Stimulated activated CD4-positive, alpha-beta T cell treated with anti-CD3 and anti-CD28 coated beads, Interleukin-1b, Interleukin-23, amount 100 ng/mL, for 24 hours (primary cell): ENCODE measurements around the gene OTX2.

Experiments used
- DNase-seq, 4 experiments: peaks; one replicate each; pipeline ENCODE4 v3.0.0-alpha.2; 2020; ENCODE audit warnings: low read depth in 4 of 4, low spot score in 1 of 4

Gene OTX2

DNA sequence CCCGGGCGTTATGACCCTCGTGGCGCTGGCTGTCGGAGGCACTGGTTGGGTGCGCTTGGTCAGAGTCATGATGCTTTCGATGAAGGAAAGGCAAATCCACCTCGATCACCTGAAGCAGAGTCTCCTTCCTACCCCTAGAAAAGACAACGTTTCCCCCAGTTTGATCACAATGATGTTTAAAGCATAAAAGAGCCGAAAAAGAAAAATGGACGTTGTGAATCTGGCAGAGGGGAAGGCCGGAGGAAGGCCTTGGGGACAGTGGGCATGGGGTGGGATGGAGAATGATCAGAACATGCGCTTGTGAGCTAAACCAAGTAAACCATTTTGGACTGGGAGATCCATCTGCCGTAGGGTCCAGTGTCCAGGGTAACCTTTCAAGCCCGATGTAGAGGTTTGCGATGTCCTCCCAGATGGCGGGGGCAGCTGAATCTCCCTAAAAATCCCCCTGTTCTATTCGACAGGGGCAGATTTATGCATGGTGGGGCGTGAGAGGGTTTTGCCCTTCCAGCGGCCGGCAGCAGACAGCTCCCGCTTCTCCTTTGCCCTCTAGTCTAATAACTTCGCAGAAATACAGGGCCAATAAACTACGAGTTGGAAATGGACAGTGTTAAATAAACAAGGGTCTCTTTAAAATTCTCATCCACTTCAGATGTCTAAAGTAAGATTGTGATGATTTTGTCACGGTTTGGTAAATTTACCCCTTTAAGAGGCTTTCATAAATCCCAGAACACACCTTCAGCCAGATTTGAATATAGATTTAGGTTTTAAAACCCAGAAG lies 2.3 kb upstream of the OTX2 start:
- no peak for DNase-seq

DNA sequence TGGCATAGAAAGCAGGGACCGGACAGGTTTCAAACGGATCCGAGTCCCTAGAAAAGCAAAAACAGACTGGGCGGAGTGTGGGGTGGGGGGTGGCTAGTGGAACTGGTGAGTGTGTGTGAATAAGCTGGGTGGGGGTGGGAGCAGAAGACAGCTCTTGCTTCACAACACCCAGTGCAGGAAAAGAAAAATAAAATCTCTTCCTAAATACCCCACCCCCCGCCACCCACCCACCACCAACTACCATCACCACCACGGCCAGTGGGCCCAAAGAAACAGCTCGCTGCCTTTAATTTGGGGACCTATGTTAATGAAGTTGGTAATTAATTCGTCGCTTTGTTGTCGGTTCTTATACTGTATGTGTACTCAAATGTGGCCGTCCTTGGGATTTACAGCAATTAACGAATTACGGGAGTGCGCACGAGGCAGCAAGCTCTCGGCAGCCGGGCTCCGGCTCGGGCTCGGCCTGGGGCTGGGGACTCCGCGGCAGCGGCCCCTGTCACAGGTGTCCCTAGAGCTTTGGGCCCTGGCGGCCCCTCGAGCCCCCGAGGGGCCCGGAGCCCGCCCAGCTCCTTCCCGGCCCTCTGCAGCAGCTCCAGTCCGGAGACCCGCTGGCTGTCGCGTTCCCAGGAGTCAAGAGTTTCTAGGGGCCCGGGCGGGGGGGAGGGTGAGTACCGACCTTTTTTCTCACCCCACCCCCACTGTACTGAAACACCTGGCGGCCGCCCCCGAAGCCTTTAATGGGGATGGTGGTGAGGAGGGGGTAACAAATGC lies 1.5 kb upstream of the OTX2 start:
- DNase-seq, result no peak

DNA sequence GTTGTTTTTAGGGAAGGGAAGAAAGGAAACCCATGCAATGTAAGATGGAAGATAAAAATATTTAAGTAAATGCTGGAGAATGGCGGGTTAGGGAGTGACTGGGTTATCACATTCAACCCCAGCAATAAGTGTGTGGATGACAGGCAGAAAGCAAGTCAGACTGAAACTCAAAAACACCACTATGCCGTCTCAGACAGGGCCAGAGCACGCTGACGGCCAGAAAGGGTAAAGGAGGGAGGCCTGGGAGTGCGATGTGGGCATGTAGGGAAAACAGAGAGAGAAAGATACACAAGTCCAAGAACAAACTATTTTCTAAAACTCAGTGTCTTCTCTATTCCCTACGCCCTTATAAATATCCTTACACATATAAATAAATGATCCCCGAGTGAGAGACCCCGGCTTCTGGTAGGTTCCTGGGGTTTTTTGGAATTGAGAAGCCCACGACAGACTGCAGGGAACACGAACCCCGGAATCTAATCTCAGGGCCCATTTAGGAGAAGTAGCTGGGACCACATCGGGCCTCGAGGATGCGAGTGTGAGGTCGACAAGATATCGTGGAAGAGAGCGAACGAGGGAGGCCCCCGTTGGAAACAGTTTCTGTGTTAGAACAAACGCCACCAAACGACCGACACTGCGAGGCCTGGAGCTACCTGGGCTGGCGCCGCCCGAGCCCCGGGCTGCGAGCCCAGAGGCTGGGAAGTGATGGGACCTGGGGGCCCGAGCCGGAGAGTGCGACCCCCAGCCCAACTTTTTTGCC lies 735 bp upstream of the OTX2 start:
- DNase-seq, result no peak

- DNase-seq, result no peak
These were observed 771 bp downstream of the OTX2 start for GRCh38 chr14:56809270-56810146.

- DNase-seq, result no peak
These were observed 1.7 kb downstream of the OTX2 start for GRCh38 chr14:56808383-56809269.

DNA sequence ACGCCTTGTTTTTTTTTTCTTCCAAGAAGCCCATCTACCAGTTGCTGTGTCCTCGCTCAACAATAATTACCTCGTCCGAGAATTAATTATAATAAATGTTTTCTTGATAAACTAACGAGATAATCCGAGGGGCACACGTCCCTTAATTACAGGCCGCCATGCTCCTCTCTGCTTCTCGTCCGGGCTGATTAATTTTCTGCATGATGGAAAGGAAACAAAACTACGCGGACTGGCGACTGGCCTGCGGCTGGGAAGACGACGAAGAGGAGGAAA lies 2.2 kb downstream of the OTX2 start:
- no peak for DNase-seq

- no peak for DNase-seq
These were observed 2.7 kb downstream of the OTX2 start for GRCh38 chr14:56807386-56808109.

DNA sequence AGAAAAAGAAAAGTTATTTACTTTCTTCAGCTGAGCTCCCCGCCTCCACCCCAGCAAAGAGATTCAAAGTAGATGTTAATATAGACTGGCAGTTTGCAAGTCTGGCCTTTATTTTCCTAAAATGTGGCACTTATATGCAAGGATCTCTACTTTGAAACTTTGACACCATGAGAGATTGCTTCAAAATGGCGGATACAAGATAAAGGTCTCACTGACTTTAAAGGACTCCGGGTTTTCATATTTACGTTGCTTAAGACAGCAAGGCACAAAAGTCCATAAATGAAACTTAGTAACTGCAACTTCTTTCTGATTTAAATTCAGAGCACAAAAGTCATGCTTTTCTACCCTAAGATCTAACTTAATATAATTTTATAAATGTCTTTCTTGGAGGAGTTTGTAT lies 3.5 kb downstream of the OTX2 start:
- DNase-seq, result no peak

- DNase-seq, result no peak
These were observed 4.1 kb downstream of the OTX2 start for GRCh38 chr14:56805992-56806727.

DNA sequence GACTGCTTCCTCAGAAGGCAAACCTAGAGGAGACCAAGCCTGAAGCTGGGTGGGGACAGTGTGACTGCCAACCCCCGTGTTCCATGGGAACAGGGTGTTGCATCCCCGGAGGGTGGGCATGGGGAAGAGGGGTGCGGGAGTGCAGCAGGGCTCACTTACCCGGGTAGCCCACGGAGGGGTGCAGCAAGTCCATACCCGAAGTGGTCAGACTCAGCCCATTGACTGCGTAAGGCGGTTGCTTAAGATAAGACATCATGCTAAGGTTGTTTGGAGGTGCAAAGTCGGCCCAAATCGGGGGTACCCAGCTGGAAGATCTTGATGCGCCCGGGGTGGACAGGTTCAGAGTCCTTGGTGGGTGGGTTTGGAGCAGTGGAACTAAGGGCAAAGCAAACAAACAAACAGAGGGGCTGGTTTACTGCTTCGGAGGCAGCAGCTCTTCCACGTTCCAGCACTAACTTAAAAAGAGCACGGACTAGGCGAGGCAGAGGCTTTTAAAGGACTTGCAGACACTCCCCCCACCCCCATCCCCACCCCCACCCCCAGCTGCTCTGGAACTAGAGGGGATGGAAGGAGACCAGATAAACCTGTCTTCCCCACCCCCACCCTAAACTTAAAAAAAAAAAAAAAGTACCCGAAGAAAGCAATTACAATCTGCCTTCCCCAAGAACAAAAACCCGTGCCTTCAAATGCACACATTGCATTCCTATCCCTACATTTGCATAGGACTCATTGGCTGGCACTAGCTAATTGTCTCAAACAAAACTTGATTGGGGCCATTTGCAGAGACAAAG lies 4.9 kb downstream of the OTX2 start:
- DNase-seq, result no peak

DNA sequence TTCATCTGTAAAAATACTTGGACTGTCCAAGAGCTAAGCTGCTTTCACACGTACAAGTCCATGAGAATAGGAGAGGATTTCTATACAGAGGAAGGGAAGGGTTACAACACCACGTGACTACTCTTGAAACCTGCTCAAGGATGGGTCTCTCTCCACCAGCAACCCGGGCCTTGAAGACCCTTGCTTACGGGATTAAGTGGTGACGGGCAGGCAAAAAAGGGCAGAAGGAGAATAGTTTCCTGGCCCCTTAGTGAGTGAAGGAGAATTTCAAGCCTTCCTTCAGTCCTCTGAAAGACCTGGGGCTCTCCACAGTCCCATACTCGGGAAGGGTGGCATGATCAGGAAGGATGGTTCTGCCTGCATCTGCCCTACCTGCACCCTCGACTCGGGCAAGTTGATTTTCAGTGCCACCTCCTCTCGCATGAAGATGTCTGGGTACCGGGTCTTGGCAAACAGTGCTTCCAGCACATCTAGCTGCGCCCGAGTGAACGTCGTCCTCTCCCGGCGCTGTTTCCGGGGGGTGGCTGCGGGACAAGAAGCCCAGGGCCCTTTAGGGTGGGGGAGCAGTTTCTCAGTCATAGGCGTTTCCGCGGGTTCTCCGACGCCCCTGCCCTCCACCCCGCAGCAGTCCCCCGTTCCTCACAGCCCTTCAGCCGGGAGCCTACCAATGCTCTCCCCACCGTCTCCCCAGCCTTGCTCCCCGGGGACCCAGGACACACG lies 6.3 kb downstream of the OTX2 start:
- no peak for DNase-seq

- DNase-seq, result no peak
These were observed 8.4 kb downstream of the OTX2 start for GRCh38 chr14:56801920-56802319.

- no peak for DNase-seq
These were observed 11.0 kb downstream of the OTX2 start for GRCh38 chr14:56799343-56799645.

GRCh38 chr14:56798447-56799342 lies 11.6 kb downstream of the OTX2 start:
- no peak for DNase-seq

- DNase-seq, result no peak
These were observed 12.5 kb downstream of the OTX2 start for GRCh38 chr14:56797569-56798446.
